GM18519 (cell line): ENCODE data around the gene SLC26A9.

Experiments
- ATAC-seq: cut with Tn5 transposase; IDR thresholded peaks from one replicate; pipeline ENCODE4 v1.9.1; 2021; ENCODE audit warnings: mild to moderate bottlenecking, moderate library complexity; ENCODE audit not compliant: unreplicated experiment, low FRiP score

The SLC26A9 gene

GRCh38 chr1:205928317-205928716 is 14.9 kb downstream of the SLC26A9 start:
- ATAC-seq, result no peak

GRCh38 chr1:205927676-205928075 is 15.6 kb downstream of the SLC26A9 start:
- no peak for ATAC-seq

- no peak for ATAC-seq
These were observed 16.0 kb downstream of the SLC26A9 start for GRCh38 chr1:205927247-205927646.

GRCh38 chr1:205926636-205927035 is 16.6 kb downstream of the SLC26A9 start:
- no peak for ATAC-seq

- ATAC-seq, result no peak
These were observed 17.0 kb downstream of the SLC26A9 start for GRCh38 chr1:205926213-205926612.

GRCh38 chr1:205925736-205926135 is 17.5 kb downstream of the SLC26A9 start:
- ATAC-seq, result no peak

GRCh38 chr1:205924460-205924790 is 18.8 kb downstream of the SLC26A9 start:
- ATAC-seq, result no peak

- no peak for ATAC-seq
These were observed 19.4 kb downstream of the SLC26A9 start for GRCh38 chr1:205923651-205924459.

GRCh38 chr1:205922806-205923205 is 20.4 kb downstream of the SLC26A9 start:
- ATAC-seq, result no peak

GRCh38 chr1:205922314-205922713 is 20.9 kb downstream of the SLC26A9 start:
- ATAC-seq, result no peak

- no peak for ATAC-seq
These were observed 21.7 kb downstream of the SLC26A9 start for GRCh38 chr1:205921570-205921909.

GRCh38 chr1:205920861-205921569 is 22.2 kb downstream of the SLC26A9 start:
- ATAC-seq, result no peak

- no peak for ATAC-seq
These were observed 23.1 kb downstream of the SLC26A9 start for GRCh38 chr1:205920159-205920558.

GRCh38 chr1:205918955-205919746 is 24.1 kb downstream of the SLC26A9 start:
- no peak for ATAC-seq

GRCh38 chr1:205917466-205918238 is 25.6 kb downstream of the SLC26A9 start:
- ATAC-seq, result no peak

- no peak for ATAC-seq
These were observed 26.7 kb downstream of the SLC26A9 start for GRCh38 chr1:205916541-205916940.

GRCh38 chr1:205915354-205915990 is 27.8 kb downstream of the SLC26A9 start:
- no peak for ATAC-seq

- no peak for ATAC-seq
These were observed 28.5 kb downstream of the SLC26A9 start for GRCh38 chr1:205914730-205915129.

- ATAC-seq, result no peak
These were observed 29.1 kb downstream of the SLC26A9 start for GRCh38 chr1:205914155-205914507.

- ATAC-seq, result no peak
These were observed 29.7 kb downstream of the SLC26A9 start for GRCh38 chr1:205913451-205914154.
